ENCODE data around the gene CCBE1.

CCBE1 gene

DNA sequence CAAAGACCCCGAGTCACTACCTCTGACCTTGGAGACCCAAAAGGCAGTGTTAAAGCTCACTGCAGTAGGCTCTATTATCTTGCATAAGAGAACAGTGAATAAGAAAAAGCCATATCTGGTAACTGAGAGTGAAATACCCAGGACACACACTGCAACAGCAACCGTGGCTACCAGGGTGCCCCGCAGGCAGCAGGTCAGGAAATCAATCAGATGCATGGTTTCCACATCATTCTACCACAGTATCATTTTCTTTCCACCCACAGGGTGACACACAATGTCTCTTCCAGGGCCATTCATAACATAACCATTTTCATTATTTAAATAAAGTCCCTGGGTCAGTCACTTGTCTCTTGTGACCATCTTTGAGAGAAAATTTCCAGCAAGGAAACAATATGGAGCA is 131.3 kb downstream of the CCBE1 start:
- DNase-seq = no peak

DNA sequence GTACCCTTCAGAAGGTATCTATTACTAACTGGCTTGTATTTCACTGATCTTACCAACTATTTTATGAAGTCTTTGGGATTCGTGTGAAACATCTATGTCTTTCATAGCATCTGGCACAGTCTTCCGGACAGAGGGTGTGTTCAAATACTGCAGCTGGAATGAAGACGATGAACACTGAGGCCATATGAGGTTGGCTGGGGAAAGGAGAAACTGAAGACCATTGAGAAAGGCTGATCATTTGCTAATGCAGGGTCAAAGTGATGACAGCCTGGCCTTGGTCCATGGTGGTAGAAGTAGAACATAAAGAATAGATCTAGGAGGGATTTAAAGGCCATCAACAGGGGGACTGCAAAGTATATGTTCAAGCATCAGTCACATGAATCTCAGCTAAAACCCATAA is 132.7 kb downstream of the CCBE1 start:
- DNase-seq = no peak

DNA sequence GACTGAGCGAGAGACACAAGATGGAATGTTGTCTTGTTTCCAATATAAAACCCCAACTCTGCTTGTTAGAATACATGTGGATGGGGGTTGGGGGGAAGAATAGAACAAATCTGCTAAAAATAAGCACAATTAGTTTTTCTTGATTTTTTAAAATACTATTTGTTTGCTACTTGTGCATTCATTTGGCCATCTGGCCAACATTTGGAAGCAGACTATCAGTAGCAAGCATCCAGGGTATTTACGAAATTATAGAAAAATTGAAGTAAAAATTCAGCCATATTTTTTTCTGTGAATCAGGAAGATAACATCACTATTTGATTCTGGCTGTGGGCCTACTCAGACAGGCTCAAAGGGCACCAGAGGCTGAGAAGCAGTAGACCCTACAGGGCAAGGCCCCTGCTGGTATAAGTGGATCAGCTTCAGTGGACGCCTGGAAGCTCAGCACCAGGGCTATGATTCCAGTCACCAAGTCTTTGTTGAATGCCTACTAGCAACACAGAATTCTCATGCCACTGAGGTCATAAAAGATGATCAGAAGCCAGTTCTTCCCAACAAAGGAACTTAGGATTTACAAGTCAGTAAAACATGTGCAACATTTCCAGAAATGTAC is 133.9 kb downstream of the CCBE1 start:
- no peak for DNase-seq

DNA sequence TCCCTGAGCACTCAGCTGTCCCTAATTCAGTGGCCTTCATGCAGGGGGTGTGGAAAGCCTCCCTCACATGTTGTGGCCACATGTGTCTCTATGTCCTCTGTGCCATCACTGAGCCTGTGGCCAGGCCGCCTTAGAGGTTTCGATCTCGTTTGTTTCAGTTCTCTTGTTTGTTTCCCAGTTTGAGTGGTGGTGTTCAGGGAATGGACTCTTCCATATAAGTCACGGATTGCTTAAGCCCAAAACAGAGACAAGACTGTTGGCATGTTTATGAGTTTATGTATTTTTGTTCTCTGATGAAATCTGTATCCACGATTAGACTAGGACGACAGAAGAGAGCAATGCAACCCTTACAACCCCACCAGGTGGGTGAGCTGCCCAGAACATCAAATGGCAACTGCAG is 134.5 kb downstream of the CCBE1 start:
- DNase-seq = no peak

DNA sequence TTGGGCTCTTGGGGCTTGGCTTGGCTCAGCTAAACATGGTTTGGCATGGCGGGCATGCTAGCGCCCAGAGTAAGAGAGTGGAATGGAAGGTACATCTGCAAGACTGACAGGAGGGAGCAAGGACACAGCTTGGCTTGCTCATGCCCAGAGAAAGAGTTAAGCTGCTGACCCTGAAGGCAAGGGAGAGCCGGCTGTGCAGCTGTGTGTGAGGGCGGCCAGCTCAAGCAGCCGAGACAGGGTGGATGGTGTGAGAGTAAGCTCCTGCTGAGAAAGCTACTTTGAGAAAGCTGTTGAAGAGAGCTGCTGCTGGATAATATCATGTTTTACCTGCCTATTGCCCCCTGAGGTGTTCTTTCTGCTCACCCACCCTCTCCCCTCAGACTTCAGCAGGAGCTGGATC is 135.6 kb downstream of the CCBE1 start:
- no peak for DNase-seq

DNA sequence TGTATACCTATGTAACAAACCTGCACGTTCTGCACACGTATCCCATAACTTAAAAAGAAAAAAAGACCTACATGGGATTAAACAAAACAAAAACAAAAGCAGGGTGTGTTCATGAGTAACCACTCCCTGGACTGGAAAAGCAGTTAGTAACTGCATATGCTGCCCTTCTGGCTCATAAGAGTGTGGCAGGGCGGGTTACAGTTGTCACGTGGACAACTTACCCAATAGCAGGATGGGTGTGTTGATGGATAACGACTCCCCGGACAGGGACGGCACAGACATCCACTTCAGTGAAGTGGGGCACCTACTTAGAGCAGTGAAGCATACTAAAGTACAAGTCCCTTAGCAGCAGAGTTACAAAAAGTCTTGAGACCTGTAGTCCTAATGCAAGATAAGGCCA is 136.7 kb downstream of the CCBE1 start:
- DNase-seq = no peak

DNA sequence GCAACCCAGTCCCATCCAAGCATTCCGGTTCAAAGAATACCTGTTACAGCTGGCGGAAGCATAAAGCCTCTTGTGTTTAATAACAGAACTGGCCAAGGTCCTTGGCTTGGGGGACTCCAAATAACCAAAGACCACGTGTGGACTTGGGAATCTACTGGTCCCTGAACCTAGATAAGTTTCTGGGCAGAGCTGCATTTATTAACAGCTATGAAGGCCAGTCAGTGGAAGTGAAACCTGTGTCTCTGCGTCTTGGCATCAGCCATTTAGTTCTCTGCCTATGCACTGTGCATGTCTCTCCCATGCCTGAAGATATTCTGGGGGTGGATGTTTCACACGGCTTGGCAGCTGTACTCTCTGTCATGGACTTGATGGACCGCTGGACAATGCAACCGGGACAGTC is 137.7 kb downstream of the CCBE1 start:
- no peak for DNase-seq

DNA sequence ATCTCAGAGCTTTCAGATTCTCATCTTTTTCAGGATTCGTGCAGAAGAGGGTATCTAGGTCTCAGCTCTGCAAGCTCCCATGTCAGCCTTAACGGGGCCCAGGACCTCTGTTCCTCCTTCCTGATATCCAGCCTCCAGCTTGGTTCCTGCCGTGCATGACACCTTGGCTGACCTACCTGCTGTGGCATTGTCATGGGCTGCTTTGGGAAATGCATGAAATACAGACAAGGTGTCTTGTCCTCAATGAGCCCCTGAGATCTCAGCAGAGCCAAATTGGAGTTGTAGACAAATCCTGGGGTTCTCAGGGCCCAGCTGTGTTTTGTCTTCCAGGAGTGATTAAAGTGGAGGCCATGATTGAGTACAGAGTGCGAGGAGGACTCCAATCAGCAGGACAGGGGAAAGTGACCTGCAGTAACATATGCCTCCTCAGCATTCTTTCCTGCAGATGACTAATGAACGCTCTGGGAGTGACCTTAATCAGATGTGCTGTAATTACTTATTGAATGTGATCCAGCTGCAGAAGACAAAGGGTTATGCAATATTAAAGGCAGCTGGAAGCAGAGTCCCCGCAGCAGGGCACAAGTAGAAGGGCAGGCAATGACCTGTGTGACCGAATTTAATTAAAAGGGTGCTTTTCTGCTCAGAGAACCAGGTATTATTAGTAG is 141.1 kb downstream of the CCBE1 start:
- DNase-seq = peak; percentile 62

DNA sequence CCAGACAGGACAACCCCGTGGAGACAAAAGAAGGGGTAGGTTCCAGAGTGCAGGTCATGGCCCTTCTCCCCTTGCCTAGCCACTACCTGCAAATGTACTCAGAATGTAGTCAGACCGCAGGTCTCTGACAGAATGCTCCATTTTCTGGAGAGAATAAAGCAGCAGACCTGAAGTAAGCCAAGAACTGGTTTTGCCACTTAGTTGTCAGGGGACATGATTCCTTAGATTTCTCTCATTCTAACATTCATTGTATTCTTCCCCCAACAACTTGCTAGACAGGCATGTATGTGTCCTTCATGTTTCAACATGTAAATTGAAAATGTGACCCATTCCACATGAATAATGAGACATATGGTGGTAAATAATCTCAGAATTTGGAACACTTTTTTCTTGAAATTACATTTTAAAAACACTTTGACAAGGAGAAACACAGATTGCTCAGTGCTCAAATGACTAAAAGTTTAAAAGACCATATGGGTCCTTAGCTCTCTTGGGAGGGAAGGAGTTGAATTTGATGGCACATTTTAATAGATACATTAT is 142.4 kb downstream of the CCBE1 start:
- DNase-seq = no peak

DNA sequence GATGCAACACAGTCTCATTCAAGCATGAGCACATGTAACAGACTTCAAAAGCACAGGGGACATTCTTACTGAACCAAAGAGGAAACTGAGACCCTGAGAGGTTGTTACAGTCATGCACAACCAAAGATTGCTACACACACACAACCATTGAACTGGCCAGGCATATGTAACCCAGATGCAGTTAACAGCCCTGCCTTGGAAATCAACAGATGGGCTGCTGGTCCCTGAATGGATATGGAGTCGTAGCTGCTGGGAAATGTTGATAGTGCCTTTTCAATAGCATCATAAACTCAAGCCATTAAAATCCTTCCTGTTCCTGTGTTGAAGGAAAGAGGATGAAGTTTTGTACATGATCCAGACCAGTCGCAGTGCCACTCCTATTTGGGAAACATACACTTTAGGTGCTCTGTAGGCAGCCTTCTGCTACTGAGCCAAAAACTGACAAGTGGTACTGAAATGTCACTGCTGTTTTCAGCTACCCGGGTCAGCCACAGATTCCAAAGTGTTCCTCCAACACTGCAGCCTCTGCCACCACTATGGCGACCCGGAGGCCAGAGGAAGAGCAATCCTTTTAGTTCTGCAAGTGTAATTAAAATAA is 143.9 kb downstream of the CCBE1 start:
- no peak for DNase-seq

DNA sequence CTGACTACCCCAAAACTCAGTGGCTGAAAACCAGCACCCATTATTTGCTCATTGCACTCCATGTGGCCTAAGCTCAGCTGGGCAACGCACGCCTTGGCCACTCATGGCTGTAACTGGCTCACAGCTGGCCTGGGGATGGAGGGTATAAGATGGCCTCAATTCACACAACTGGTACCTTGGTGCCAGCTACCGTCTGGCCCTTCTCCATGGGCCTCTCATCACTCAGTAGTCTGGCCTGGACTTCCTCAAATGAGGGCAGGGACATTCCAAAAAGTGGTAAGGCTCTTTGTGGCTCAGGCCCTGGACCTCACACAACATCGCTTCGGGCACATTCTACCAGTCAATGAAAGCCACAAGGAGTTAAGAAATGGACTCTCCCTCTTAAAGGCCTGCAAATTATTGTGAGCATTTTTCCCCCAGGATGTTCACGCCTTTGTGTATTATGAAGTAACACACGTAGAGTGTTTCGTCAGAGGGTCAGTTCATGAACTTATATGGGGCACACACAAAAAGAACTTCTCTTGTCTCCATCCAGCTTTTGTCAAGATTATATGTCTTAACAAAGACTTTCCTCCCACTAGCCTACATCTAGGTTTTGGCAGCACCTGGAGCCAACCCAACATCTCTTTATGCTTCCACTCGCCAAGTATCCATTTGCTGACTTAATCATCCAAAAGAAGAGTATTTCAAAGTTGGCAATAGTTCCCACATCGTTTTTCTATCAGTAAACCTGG is 145.2 kb downstream of the CCBE1 start:
- no peak for DNase-seq

DNA sequence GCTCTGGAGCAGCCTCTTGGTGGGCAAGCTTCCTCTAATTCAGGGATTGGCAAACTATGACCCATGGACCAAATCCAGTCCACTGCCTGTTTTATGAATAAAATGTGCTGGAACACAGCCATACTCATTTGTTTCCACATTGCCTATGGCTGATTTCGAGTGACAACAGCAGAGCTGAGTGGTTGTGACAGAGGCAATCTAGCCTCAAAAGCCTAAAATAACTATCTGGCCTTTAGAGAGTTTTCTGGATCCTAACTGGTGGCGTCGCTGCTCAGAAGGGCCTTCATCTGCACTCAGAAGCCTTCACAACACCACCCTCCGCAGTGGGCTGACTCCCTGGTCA is 147.1 kb downstream of the CCBE1 start:
- no peak for DNase-seq

DNA sequence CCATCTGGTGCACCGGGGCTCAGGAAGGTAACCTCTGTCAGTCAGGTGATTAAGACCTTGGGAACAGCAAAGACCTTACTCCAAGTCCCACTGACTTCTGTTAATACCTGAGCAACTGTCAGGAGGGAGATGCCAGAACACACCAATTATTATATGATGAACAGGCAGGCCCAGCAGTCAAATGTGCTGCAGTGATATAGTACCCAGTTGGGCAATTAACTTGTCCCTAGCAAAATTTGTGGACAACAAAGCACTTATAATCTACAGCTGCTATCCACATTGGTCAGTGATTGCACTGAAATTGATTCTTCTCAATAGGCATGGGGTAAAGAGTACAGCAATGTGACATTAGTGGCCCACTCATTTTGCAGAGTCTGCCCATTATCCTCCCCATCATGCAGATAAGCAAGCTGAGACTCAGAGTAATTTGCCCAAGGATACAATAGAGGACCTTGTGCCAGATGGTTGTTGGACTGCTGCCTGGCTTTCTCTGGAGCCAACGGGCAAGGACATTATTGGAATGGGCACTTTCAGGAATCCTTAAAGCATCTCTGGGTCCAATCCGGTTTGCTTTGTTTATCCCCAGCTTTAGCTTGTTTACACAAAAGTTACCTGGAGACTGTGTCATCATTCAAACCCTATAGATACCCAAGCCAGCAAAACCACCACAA is 147.6 kb downstream of the CCBE1 start:
- no peak for DNase-seq

DNA sequence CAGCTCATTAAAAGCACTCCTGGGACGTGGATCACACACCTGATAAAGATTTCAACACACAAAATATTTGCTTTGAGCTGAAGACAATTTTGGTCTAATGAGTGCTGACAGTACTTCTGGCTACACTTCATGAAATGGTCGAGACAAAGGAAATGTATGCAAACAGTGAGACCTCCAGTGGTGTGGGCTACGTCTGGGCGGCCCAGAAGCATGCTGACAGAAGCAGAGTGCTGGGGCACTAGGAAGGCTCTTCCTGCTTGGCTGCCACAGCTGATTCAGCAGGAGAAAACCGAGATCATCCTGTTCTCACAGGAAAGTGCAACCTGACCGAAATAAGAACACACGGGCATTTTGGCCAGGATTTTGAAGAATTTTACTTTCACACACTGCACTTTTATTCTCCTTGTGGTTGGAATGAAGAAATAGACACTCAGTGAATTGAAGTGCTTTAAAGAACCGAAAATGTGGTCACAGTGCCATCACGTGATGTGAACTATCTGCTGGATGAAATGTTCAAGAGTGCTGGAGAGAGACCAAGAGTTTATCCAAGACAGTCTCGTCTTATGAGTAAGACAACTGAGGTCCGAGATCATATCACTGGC is 149.5 kb downstream of the CCBE1 start:
- peak; percentile 88 for DNase-seq

DNA sequence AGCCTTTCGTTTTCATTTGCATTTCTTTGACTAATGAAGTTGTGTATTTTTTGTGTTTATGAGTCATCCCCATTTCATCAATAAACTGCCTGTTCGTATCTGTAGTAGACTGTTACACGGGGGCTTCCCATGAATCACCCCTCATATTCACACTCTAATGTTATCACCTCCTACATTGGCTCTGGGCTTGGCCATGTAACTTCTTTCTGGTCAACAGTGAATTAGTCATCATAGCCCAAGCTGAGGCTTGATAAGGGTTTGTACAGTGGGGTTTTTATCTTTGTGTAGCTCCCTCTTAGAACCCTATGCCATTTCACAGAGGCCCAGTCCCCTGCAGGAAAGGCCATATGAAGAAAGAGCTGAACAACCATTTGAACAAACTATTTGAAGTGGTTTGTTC is 151.0 kb downstream of the CCBE1 start:
- peak; percentile 79 for DNase-seq

DNA sequence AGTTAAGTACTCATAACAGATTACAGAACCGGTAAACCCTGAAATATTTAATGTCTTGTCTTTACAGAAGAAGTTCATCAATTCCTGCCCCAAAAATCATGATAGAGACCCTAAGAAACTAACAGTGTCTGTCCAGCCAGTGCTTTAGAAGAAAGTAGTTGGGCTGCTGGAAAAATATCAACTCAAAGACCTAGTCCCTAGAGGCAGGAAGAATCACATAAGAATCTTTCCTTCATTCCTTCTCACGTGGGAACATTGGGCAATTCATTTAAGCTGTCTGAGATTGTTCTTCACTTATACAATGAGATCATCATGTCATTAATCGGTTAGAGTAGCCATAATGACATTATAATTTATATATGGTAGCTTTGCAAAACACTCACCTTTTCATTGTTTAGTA is 156.4 kb downstream of the CCBE1 start:
- peak; percentile 77 for DNase-seq

DNA sequence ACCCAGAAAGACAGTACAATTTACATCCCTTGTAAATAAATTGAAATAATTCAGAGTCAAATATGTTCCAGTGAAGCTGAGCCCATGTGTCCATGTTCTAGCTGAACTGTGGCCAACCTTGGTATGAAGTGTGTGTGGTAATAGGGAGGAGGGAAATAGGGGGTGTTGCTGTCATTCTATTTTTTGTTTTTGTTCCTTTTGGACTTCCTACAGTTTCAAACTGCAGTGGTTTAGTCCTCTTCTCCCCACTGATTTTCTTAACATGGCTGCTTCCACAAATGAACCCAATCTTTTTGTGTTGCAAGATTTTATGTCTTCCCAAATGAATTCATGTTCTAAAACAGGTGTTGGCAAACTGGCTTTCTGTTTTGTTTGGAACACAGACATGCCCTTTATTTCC is 156.9 kb downstream of the CCBE1 start:
- DNase-seq = peak; percentile 14

DNA sequence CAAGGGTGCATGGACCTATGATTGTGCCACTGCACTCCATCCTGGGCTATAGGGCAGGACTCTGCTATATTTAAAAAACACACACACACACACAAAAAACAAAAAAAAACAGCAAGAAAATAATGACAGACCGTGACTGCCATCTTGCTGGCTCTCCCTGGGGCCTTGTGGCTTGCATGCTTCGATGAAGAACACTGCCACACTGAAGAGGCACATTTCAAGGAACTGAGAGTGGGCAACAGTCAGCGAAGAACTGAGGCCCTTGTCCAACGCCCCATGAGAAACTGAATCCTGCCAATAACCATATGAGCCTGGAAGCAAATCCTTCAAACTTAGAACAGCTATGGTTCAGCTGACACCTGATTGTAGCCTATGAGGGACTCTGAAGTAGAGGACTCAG is 158.1 kb downstream of the CCBE1 start:
- no peak for DNase-seq

DNA sequence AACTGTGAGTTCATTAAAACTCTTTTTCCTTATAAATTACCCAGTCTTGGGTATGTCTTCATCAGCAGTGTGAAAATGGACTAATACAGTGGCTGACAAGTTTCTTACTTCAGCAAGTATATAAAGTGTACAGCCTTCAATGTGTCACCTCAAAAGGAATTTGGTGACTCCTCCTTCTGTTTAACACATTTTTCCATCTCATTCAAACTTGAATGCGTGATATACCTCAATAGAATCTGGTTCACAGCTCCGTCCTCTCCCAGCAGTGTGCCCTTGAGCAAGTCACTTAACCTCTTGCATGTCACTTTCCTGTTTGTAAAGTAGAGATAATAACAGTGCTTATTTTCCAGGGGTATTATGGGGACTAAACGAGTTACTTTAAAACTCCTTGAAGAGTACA is 159.6 kb downstream of the CCBE1 start:
- DNase-seq = peak; percentile 38

DNA sequence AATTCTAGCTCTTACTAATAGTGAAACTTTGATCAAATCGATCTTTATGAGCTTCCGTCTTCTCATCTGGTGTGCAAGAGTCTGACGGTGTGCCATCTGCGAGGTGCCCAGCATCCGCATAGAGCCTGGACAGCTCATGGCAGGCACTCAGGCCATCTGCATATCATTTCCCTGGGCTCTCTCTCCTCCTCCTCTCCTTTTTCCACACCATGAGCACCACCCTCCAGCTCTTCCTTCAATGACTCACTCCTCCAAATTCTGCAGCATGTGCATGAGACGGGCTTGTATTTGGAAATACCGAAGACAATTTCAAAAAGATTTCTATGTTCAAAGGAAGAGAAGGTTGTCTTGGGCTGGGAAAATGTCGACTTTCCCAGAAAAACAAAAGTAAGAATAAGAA is 161.1 kb downstream of the CCBE1 start:
- DNase-seq = peak; percentile 60

DNA sequence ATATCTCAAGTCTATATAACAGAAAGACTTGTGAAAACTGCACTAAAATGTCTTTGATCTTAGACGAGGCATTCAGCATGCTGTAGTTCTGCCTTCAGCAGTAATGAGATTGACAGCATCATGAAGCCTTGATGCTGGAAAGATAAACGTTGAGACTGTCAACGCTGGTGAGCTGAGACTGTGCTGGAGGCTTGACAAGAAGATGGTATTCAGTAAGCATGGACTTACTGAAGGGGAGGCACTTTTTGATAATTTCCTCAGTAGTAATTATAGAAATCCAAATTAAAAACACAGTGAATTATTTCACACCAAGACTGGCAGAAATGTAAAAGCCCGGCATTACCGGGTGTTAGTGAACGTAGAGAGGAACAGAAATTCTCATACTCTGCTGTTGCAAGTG is 162.2 kb downstream of the CCBE1 start:
- no peak for DNase-seq

DNA sequence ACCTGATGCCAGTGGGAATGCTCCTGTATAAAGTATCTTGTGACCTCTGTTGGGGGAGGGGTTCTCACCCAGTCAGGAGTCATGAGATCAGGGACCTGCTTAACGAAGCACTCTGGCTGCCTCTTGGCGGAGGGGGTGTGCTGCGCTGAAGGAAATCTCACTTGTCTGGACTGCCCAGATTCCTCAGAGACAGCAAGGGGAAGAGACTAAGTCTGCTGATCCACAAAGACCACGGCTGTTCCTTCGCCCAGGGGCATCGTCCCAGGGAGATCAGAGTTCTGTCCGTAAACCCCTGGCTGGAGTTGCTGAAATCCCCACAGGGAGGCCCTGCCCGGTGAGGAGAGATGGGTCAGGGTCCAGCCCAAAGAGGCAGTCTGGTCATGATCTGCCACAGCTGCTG is 168.4 kb downstream of the CCBE1 start:
- no peak for DNase-seq
